UCSD-AML1 (cell line): ENCODE results near the gene TBC1D22A.
"Not testable (repeated sequence)": the region's sequence is repeated elsewhere in the genome, so short reads cannot be mapped to it uniquely, and the experiment has no call there.

Source experiments
- DNase-seq: peaks from one replicate; lab custom pipeline; 2025; ENCODE audit not compliant: unreplicated experiment; lab: John Stamatoyannopoulos, UW

Gene TBC1D22A

GRCh38 chr22:47112994-47113852 lies 350.8 kb downstream of the TBC1D22A start:
- no peak for DNase-seq

- DNase-seq: no peak
These were observed 351.5 kb downstream of the TBC1D22A start for GRCh38 chr22:47113853-47114415.

GRCh38 chr22:47114813-47115517 lies 352.5 kb downstream of the TBC1D22A start:
- no peak for DNase-seq

- no peak for DNase-seq
These were observed 353.1 kb downstream of the TBC1D22A start for GRCh38 chr22:47115518-47115890.

- DNase-seq: no peak
These were observed 353.5 kb downstream of the TBC1D22A start for GRCh38 chr22:47115921-47116320.

- no peak for DNase-seq
These were observed 354.2 kb downstream of the TBC1D22A start for GRCh38 chr22:47116426-47117341.

GRCh38 chr22:47117442-47117841 lies 355.0 kb downstream of the TBC1D22A start:
- not testable (repeated sequence) for DNase-seq

GRCh38 chr22:47119181-47119580 lies 356.7 kb downstream of the TBC1D22A start:
- DNase-seq: no peak

GRCh38 chr22:47120399-47120798 lies 357.9 kb downstream of the TBC1D22A start:
- DNase-seq: no peak

- no peak for DNase-seq
These were observed 359.3 kb downstream of the TBC1D22A start for GRCh38 chr22:47121791-47122190.

- DNase-seq: no peak
These were observed 360.1 kb downstream of the TBC1D22A start for GRCh38 chr22:47122441-47123000.

- no peak for DNase-seq
These were observed 360.8 kb downstream of the TBC1D22A start for GRCh38 chr22:47123006-47123826.

- DNase-seq: no peak
These were observed 361.5 kb downstream of the TBC1D22A start for GRCh38 chr22:47123827-47124442.

GRCh38 chr22:47124451-47124881 lies 362.0 kb downstream of the TBC1D22A start:
- DNase-seq: no peak

GRCh38 chr22:47124961-47125360 lies 362.5 kb downstream of the TBC1D22A start:
- DNase-seq: no peak

- DNase-seq: no peak
These were observed 363.2 kb downstream of the TBC1D22A start for GRCh38 chr22:47125603-47126002.

- DNase-seq: no peak
These were observed 363.9 kb downstream of the TBC1D22A start for GRCh38 chr22:47126344-47126811.

- DNase-seq: no peak
These were observed 365.0 kb downstream of the TBC1D22A start for GRCh38 chr22:47127441-47127871.

- no peak for DNase-seq
These were observed 365.8 kb downstream of the TBC1D22A start for GRCh38 chr22:47128216-47128615.
